Stimulated activated CD8-positive, alpha-beta memory T cell treated with anti-CD3 and anti-CD28 coated beads, Interleukin-4, amount 100 ng/mL, for 1 hour (primary cell): Measurements from ENCODE around the gene CCNI.
"Not testable (repeated sequence)": the region's sequence is repeated elsewhere in the genome, so short reads cannot be mapped to it uniquely, and the experiment has no call there.

Experiments
- DNase-seq, 2 donors: peaks; one replicate each; pipeline ENCODE4 v3.0.0-alpha.2; 2020; ENCODE audit warnings: low read depth in 2 of 2, low spot score in 1 of 2

CCNI gene, protein sequence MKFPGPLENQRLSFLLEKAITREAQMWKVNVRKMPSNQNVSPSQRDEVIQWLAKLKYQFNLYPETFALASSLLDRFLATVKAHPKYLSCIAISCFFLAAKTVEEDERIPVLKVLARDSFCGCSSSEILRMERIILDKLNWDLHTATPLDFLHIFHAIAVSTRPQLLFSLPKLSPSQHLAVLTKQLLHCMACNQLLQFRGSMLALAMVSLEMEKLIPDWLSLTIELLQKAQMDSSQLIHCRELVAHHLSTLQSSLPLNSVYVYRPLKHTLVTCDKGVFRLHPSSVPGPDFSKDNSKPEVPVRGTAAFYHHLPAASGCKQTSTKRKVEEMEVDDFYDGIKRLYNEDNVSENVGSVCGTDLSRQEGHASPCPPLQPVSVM

DNA sequence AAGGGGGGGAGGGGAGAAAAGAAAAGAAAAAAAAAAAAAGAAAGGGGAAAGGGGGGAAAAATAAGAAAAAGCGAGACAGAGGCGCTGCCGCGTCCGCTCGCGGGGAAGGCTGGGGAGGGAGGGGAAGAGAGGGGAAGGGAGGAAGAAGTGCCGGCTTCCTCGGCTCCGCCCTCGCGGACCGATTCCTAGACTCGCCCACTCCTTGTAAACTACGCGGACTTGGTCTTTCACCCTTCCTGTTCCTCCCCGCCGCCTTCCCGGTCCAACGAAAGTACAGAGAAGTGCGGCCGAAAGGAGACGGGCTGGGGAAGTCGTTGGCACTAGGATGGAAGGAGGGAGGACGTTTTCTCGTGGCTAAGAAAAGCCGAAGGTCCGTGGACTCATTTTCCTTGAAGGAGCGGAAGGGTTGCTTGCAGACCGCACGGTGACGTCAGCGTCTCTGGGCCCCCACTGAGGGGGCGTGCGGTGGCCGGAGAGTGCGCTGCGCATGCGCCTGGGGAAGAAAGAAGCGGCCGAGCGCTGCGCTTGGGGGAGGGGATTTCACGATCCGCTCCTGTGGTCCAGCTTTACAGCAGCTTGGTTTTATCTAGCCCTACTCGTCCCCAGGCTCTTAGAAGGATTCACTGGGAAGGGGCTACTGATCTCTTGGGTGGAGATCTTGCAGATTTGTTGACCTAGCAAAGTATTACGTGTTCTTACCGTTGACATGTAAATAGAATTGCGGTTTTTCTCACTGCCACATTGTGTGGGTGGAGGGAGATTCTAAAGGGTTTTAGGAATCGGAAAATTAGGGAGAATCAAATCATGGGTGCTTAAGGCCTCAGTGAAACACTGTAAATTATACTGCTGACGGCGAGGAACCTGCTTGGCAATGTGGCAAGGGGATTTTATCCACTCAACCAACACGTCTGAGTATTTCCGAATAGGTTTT lies at the start of gene CCNI:
CCNI (minus strand) TSS at position 121 of the 931 bp plus-strand sequence. CDS start 9,627 bp downstream, outside the sequence.
- peak; percentile 88 to 91 for DNase-seq

- DNase-seq = no peak
These were observed 48.8 kb upstream of the CCNI start for GRCh38 chr4:77124576-77124975.

DNA sequence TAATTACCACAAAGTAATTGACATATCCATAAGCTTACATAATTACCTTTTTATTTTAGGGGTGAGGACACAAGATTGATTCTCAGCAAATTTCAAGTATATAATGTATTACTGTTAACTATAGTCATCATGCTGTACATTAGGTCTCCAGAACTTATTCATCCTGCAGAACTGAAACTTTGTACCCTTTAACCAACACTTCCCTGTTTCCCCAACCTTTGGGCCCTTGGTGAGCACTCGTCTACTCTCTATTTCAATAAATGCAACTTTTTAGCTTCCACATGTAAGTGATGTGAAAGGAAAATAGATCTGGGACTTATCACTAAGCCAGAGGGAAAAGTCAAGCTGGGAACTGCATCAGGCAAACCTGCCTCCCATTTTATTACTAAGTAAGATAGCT lies 47.6 kb upstream of the CCNI start:
- no peak for DNase-seq

DNA sequence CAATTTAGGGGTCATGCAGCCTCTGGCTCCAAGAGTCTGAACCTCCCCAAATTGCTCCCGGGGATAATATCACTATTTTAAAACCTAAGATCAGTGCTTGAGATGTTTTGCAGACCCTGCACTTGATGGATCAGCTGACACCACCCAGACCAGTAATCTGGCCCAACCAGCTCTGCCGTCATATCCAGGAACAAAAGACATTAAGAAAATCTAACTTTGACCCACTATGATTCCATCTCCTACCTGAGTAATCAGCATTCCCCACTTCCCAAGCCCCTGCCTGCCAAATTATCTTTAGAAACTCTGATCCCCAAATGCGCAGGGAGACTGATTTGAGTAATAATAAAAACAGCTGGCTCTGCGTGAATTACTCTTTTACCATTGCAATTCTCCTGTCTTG lies 46.9 kb upstream of the CCNI start:
- no peak for DNase-seq

- DNase-seq = no peak
These were observed 46.0 kb upstream of the CCNI start for GRCh38 chr4:77121736-77122240.

DNA sequence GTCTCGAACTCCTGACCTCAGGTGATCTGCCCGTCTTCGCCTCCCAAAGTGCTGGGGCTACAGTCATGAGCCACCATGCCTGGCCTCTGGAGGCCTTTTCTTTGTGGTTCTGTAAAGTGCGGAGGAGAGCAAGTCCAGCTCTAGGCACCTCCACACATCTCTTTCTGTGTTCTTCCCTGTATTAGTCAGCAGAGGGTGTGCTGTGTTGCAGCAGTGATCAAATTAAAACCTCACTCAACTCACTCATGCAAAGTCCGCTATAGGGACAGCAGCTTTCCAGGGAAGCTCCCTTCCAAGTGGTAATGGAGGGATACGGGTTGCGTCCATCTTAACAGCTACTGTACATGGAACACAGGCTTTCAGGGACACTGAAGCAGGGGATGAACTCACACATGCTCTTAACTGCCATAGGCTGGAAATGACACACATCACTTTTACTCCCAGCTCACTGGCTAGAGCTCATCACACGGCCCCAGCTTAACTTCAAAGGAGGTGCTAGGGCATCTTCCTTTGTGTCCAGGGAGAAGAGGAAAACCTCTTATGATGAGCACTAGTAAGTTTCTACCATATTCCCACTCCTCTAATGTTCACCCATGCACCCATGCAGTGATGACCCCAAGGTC lies 45.2 kb upstream of the CCNI start:
- no peak for DNase-seq

DNA sequence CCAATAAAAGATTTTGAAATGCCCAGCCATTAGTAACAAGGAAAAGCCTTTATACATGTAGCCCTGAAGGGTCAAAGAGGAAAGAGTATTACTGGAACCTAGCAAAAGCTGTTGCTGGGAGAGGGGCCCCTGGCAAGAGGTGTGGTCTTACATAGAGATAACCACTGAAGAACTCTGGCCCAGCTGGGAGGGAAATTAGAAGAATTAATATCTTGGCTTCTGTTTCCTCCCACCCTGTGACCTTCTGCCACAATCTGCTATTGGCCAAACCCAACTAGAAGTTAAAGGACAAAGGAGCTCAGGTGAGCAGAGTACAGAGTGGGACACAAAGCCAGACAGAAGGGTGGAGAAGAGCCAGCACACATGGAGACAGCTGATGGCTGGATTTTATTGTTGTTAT lies 41.9 kb upstream of the CCNI start:
- DNase-seq = no peak

DNA sequence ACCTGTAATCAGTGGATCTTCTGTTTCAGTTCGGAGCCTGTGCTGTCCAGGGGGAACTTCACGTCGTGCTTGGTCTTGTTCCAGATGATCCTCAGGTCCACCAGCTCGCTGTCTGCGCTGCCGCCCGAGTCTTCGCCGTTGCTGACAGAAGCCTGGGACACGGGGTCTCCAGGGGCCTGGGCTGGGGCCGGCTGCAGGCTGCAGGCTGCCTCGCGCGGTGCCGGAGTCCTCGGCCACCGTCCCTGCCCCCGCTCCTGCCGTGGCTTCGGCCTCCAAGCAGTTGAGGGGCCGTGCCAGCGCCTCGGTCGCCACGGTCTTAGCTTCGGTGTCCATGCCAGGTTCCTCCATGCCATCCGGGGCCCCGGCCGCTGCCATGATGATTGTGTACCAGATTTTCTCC lies 37.3 kb upstream of the CCNI start:
- no peak for DNase-seq

DNA sequence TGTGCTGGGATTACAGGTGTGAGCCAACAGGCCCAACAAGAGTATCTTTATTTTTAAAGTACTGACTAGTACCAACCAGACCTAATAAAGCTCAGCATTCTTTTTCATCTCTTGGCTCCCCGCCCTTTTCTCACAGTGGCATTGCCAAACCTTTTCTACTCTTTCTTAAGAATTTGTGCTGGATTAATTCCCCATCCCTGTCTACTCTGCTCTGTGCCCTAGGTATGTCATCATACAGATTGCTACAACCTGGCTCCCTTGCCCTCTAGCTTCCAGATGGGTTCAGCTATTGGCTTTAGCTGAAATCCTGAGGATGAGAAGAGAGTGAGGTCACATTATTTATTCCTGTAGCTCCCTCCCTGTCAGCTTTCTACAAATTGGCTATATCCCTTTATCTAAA lies 34.9 kb upstream of the CCNI start:
- DNase-seq = no peak

GRCh38 chr4:77104791-77105540 lies 29.2 kb upstream of the CCNI start:
- no peak for DNase-seq

GRCh38 chr4:77104388-77104787 lies 28.6 kb upstream of the CCNI start:
- DNase-seq = no peak

- no peak for DNase-seq
These were observed 24.4 kb upstream of the CCNI start for GRCh38 chr4:77100234-77100633.

GRCh38 chr4:77097611-77098010 lies 21.8 kb upstream of the CCNI start:
- DNase-seq = no peak

DNA sequence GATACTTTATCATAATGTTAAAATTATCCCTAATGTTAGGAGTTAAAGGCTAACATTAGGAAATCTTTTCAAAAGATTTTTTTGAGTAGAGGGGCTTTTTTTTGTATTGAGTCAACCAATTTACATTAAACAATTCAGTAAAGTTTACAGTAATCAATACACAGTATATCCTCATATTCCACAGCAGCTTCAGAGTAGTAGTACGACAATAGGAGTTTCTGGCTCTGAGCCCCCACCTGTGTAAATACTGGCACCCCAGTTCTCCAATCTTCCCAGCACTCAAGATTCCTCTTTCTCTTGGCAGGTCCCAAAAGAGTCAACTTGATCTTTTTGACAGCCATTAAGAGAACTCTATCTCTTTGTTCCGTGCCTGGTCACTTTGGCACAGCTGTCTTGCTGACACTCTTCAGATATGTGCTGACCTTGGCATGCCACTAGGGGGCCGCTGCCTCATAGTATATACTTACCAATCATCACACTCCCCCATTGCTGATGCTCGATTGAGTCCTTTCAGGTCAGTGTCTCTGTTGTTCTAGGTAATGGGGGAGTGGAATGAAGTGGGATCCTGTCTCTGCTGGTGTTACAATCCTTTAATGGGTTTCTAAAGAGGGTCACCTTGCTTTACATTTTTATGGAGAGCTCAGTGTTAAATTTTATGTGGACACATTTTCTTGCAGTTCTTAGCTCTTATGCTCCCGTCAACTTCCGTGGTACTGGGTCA lies 19.5 kb upstream of the CCNI start:
- DNase-seq = peak; percentile 54 to 56

GRCh38 chr4:77094496-77094895 lies 18.7 kb upstream of the CCNI start:
- no peak for DNase-seq

GRCh38 chr4:77093401-77093800 lies 17.6 kb upstream of the CCNI start:
- DNase-seq = no peak

- no peak for DNase-seq
These were observed 17.2 kb upstream of the CCNI start for GRCh38 chr4:77092975-77093374.

DNA sequence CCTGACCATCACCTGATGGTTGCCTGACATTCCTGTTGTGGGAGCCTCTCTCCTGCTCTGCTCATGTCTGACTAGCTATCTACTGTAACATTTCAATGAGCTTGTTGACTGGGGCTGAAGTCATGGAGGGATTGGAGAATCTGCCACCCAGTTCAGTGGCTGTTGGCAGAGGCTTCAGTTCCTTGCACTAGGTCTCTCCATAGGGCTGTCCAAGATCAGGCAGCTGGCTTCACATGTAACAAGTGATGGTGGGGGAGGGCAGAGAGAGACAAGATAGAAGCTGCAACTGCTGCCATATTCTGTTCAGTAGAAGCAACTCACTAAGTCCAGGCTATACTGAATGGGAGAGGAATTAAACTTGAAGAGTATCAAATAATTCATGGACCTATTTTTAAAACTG lies 14.1 kb upstream of the CCNI start:
- no peak for DNase-seq

DNA sequence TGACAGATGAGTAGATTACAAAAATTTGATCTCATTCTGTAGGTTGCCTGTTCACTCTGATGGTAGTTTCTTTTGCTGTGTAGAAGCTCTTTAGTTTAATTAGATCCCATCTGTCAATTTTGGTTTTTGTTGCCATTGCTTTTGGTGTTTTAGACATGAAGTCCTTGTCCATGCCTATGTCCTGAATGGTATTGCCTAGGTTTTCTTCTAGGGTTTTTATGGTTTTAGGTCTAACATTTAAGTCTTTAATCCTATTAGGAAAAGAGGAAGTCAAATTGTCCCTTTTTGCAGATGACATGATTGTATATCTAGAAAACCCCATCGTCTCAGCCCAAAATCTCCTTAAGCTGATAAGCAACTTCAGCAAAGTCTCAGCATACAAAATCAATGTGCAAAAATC lies 11.2 kb upstream of the CCNI start:
- DNase-seq = not testable (repeated sequence)

DNA sequence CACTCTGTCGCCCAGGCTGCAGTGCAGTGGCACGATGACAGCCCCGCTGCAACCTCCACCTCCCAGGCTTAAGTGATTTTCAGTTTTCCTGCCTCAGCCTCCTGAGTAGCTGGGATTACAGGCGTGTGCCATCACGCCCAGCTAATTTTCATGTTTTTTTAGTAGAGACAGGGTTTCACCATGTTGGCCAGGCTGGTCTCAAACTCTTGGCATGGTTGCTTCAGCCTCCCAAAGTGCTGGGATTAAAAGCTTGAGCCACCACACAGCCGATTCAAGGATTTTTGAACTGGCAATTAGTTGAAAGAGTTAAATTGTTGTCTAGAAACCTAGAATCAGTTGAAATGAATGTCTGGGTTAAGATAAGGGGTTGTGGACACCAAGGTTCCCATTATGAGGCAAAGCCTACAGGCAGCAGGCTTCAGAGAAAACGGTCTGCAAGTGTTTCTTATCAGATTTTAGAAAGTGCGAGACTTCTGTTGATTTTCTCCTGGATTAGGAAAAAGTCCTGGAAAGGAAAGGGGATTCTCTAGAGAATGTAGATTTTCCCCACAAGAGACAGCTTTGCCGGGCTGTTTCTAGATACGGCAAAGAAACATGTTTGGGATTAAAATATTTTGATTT lies 8.3 kb upstream of the CCNI start:
- no peak for DNase-seq
